ENCODE measurements around the gene MOB1A. TPM values are rescaled to one million over a fixed set of nuclear protein-coding genes. Genes with fewer than 3 reads are reported as not detected.

The MOB1A gene
- total RNA-seq, 4 donors from 2014 or later, result 92.4 to 117 (median 106) TPM

DNA sequence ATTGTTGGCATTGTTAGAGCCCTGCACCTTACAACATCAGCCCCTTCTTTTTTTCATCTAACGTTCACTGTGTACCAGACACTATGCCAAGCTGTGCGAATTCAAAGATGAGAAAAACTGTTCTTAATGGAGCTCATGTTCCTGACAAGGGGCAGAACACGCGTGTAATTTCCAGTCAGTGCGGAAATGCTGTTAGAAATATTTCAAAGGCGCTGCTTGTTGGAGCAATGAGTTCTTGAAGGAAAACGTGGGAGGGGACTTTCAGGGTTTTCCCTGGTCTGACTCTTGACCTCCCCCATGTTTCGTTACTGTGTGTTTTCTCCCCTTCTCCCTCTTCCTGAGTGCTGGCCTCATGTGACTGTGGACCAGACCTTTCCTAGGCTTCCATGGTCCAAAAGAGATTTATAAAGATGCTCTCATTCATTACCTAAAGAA, 21.2 kb upstream of the MOB1A start:
- intact Hi-C loops (cut with DNase I), result no loop called here
- Histone ChIP-seq H3K4me3 (replicated peaks in 1 of 3) (no peak overlapping the region), H3K27me3 (no peaks in the 10 kb centered on the region), H3K36me3 (no peaks in the 10 kb centered on the region), H3K4me1 (peaks cover 3 to 8% of the 10 kb centered on the region in 2 donors), H3K9me3 (no peaks in the 10 kb centered on the region), H3K27ac (no peak overlapping the region)
- 49 to 55% methylated on average over 8 of the region's 8 CpGs for WGBS, 2 donors
- TF ChIP-seq POLR2A (IDR thresholded peaks at IDR 0.05), result no peak
- TF ChIP-seq, protein P1, sequence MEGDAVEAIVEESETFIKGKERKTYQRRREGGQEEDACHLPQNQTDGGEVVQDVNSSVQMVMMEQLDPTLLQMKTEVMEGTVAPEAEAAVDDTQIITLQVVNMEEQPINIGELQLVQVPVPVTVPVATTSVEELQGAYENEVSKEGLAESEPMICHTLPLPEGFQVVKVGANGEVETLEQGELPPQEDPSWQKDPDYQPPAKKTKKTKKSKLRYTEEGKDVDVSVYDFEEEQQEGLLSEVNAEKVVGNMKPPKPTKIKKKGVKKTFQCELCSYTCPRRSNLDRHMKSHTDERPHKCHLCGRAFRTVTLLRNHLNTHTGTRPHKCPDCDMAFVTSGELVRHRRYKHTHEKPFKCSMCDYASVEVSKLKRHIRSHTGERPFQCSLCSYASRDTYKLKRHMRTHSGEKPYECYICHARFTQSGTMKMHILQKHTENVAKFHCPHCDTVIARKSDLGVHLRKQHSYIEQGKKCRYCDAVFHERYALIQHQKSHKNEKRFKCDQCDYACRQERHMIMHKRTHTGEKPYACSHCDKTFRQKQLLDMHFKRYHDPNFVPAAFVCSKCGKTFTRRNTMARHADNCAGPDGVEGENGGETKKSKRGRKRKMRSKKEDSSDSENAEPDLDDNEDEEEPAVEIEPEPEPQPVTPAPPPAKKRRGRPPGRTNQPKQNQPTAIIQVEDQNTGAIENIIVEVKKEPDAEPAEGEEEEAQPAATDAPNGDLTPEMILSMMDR (IDR thresholded peaks at IDR 0.05), result no peak
- no peak for DNase-seq

DNA sequence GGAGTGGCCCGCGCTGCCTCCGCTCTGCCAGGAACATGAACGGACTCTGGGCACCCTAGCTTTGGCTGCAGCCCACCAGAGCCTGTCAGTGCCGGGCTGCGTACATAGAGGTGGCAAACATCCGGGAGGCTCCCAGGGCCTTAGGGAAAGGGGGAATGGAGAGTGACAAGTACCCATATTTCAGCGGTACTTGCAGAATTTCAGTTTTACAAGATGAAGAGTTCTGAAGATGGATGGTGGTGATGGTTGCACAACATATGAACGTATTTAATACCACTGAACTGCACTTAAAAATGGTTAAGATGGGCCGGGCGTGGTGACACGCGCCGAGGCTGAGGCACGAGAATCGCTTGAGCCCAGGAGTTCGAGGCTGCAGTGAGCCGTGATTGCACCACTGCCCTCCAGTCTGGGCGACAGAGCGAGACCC, 20.6 kb upstream of the MOB1A start:
- no peak for DNase-seq
- WGBS, 2 donors, result 7 to 8% methylated on average over 14 to 18 of the region's 20 CpGs
- intact Hi-C loops (cut with DNase I), result no loop called here

DNA sequence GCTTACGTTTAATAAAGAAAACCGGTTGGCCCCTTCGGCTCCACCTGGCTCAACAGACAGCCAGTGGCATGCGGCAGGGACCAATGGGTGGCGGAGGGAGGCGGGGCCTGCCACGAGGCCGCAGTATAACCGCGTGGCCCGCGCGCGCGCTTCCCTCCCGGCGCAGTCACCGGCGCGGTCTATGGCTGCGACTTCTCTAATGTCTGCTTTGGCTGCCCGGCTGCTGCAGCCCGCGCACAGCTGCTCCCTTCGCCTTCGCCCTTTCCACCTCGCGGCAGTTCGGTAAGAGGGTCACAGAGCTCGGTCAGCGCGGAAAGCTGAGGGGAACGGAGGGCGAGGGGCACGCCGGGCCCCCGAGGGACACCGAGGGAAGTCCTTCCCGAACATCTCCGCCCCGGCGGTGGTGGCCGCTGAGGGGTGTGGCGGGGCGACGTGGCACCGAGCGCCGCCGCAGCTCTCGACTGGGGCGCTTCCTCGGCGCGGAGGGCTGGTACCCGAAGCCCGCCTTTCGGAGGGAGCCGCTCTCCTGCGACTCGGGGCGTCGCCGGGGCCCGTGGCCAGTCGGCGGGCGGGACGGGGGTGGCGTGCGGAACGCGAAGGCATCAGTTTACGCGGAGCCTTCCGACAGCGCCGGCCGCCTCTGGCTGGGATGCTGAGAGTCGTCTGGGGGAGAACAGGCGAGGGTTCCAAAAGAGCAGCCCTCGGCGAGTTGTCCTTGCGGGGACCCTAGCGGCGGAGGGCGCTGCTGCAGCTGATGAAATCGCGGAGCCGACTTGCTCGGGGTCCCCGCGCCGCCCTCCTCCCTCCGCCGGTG, 20.0 kb upstream of the MOB1A start, which contains the start of gene MTHFD2:
Gene MTHFD2 (plus strand): TSS at position 155 of the 814 bp plus-strand sequence. CDS start 27 bp downstream, at position 182.
- peak; percentile 79 to 84 for DNase-seq
- peak within 1 kb of the TSS; percentile 16 to 57 (median 44) for H3K4me3 ChIP-seq (replicated peaks in 1 of 3)
- peaks cover 3 to 8% of the 10 kb centered on the region in 2 donors for H3K4me1 ChIP-seq
- no peaks in the 10 kb centered on the region for H3K27me3 ChIP-seq
- intact Hi-C loops (cut with DNase I), result no loop called here
- H3K27ac ChIP-seq, result peak within 1 kb of the TSS; percentile 45 to 79 (median 75)
- 2 to 7% methylated on average over 9 to 38 of the region's 96 CpGs for WGBS, 2 donors
- TF ChIP-seq, protein P1 (IDR thresholded peaks at IDR 0.05), result peak; percentile 37 to 70 (median 63)
- TF ChIP-seq POLR2A (IDR thresholded peaks at IDR 0.05), result peak in 1 of 2 donors; percentile 43
- no peaks in the 10 kb centered on the region for H3K36me3 ChIP-seq
- H3K9me3 ChIP-seq, result no peaks in the 10 kb centered on the region

More for the DNA sequence above, 20.6 kb upstream of the MOB1A start:
- Histone ChIP-seq H3K27ac (peak overlapping the region in 2 of 3 donors; percentile 75 to 79), H3K9me3 (no peaks in the 10 kb centered on the region), H3K4me1 (peaks cover 3 to 8% of the 10 kb centered on the region in 2 donors), H3K36me3 (no peaks in the 10 kb centered on the region), H3K4me3 (replicated peaks in 1 of 3) (peak overlapping the region; percentile 16 to 57 (median 44)), H3K27me3 (no peaks in the 10 kb centered on the region)
- TF ChIP-seq, protein P1 (IDR thresholded peaks at IDR 0.05), result peak in 1 of 6 experiments; percentile 3
- peak in 1 of 2 donors; percentile 2 for TF ChIP-seq POLR2A (IDR thresholded peaks at IDR 0.05)

DNA sequence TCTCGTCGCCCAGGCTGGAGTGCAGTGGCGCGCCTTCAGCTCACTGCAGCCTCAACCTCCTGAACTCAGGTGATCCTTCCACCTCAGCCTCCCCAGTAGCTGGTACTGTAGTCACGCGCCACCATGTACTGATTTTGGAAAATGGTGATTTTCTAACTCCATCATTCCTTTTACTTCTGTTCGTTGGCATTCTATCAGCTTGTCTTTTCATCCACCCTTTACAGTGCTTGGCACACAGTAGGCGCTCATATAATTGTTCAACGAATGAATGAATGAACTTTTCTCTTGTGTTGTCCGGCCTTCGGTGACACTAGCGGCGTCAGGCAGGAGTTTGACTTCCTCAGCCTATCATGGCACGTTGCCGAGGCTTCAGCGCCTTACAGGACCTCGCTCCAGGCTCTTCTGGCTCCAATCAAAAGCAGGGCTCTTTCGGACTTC, 19.4 kb upstream of the MOB1A start:
- no peaks in the 10 kb centered on the region for H3K36me3 ChIP-seq
- intact Hi-C loops (cut with DNase I), result no loop called here
- DNase-seq, result no peak

More for the DNA sequence above, 19.4 kb upstream of the MOB1A start:
- 37 to 49% methylated on average over 17 to 18 of the region's 18 CpGs for WGBS, 2 donors
- Histone ChIP-seq H3K4me3 (replicated peaks in 1 of 3) (peak overlapping the region in 1 of 3 donors; percentile 57), H3K27ac (peak overlapping the region in 1 of 3 donors; percentile 75), H3K9me3 (no peaks in the 10 kb centered on the region), H3K27me3 (no peaks in the 10 kb centered on the region), H3K4me1 (peaks cover 3 to 8% of the 10 kb centered on the region in 2 donors)
- TF ChIP-seq POLR2A (IDR thresholded peaks at IDR 0.05), result no peak
- TF ChIP-seq, protein P1 (IDR thresholded peaks at IDR 0.05), result no peak
